ENCODE measurements around the gene RAET1G. TPM values are rescaled to one million over a fixed set of nuclear protein-coding genes. Genes with fewer than 3 reads are reported as not detected.

Gene RAET1G
- total and polyA plus RNA-seq, 2 of the 13 experiments (the other 11 are each of a cell fraction or from before 2014, with no cell fraction given) = not detected

- no peak for TF ChIP-seq RERE (CRISPR knock-in tag; IDR thresholded peaks at IDR 0.05; ENCODE audit: low read depth)
- TF ChIP-seq KDM5A (IDR thresholded peaks at IDR 0.05; ENCODE audit: borderline replicate concordance, low read length) = no peak
- no peak for TF ChIP-seq ZNF468 (CRISPR knock-in tag; IDR thresholded peaks at IDR 0.05)
- TF ChIP-seq XBP1 (CRISPR knock-in tag; IDR thresholded peaks at IDR 0.05) = no peak
- no peak for TF ChIP-seq XRCC5 (optimal IDR thresholded peaks at IDR 0.05; ENCODE audit: low read length)
These were observed 53.5 kb downstream of the RAET1G start (continued) for GRCh38 chr6:149869275-149869892.

- 18% methylated on average over 4 of the region's 4 CpGs for WGBS (ENCODE audit: low lambda C conversion rate)
- no peak for ATAC-seq
- TF ChIP-seq STAG1 (CRISPR knock-in tag; IDR thresholded peaks at IDR 0.05) (no peak), ZKSCAN8 (CRISPR knock-in tag; IDR thresholded peaks at IDR 0.05; ENCODE audit: borderline replicate concordance) (no peak), CEBPG (CRISPR knock-in tag; IDR thresholded peaks at IDR 0.05) (0 out of 2 replicates have a peak, but pooled peaks have one; percentile 31), NR2C2 (CRISPR knock-in tag; IDR thresholded peaks at IDR 0.05; ENCODE audit: borderline replicate concordance) (no peak), KAT2B (IDR thresholded peaks at IDR 0.05; ENCODE audit: borderline replicate concordance, low read depth, low read length) (no peak), TCF7L2 (IDR thresholded peaks at IDR 0.05; ENCODE audit: low read depth, low read length) (no peak)
These were observed 54.9 kb downstream of the RAET1G start for GRCh38 chr6:149867876-149868640.

More at GRCh38 chr6:149867876-149868640, 54.9 kb downstream of the RAET1G start:
- no TSS peak for BruUV-seq (replicated peaks)
- FAIRE-seq = no peak
- Histone ChIP-seq H3K4me2 (ENCODE audit: low read depth, low read length) (peak overlapping the region; percentile 36), H3K27ac (ENCODE audit: extremely low read length, insufficient read depth, low read length) (no peak overlapping the region), H4K20me1 (ENCODE audit: insufficient read depth, low read length) (no peaks in the 10 kb centered on the region), H3K27me3 (ENCODE audit: control insufficient read depth in 1 of 2, insufficient read depth in 2 of 2, low read length in 2 of 2) (no peaks in the 10 kb centered on the region; a peak in 1 of 5 replicates), H3K4me1 (ENCODE audit: insufficient read depth, low read length) (peaks cover 26% of the 10 kb centered on the region), H3K9me3 (ENCODE audit: low read length) (no peaks in the 10 kb centered on the region), H3K36me3 (replicated peaks in 1 of 2; ENCODE audit: control insufficient read depth in 1 of 2, insufficient read depth in 2 of 2, low read length in 2 of 2) (no peaks in the 10 kb centered on the region), H2AFZ (ENCODE audit: low read length) (no peak overlapping the region), H3K4me3 (replicated peaks in 1 of 3; ENCODE audit: insufficient read depth in 1 of 3, low read depth in 2 of 3, low read length in 3 of 3) (no peak overlapping the region), H3K79me2 (ENCODE audit: insufficient read depth, low read length) (no peaks in the 10 kb centered on the region), H3K9ac (ENCODE audit: insufficient read depth, low read depth, low read length) (no peak overlapping the region)
- intact Hi-C loops (cut with micrococcal nuclease; ENCODE audit: unreplicated experiment) (no loop called here), in situ Hi-C loops (cut with HindIII; ENCODE audit: extremely low pct_ligation_motif_present, low pct_unique_long_range_greater_than_20kb) (no loop called here)
- DNase-seq (ENCODE audit: low spot score) = peak; percentile 59
- CTCF ChIA-PET (ENCODE audit: low intra/inter-chr PET ratio, low total read pairs) = no interaction called here
- POLR2A ChIA-PET = no interaction called here
